GM12875 (cell line): ENCODE data around the gene TSSC4.

ENCODE experiments used
- H3K4me3 ChIP-seq: one replicate; pipeline ENCODE4 v1.5.1; 2011; ENCODE audit warnings: low read depth, low read length, control low read depth
- TF ChIP-seq, protein P1 (sequence below): IDR thresholded peaks from 2 replicates; pipeline ENCODE4 v1.5.1; 2011; ENCODE audit warnings: low read depth, mild to moderate bottlenecking, control low read depth, inconsistent platforms, low read length, moderate library complexity, borderline replicate concordance; ENCODE audit not compliant: insufficient read depth

TSSC4 gene

GRCh38 chr11:2416765-2417164 is 16.2 kb downstream of the TSSC4 start:
- TF ChIP-seq, protein P1, sequence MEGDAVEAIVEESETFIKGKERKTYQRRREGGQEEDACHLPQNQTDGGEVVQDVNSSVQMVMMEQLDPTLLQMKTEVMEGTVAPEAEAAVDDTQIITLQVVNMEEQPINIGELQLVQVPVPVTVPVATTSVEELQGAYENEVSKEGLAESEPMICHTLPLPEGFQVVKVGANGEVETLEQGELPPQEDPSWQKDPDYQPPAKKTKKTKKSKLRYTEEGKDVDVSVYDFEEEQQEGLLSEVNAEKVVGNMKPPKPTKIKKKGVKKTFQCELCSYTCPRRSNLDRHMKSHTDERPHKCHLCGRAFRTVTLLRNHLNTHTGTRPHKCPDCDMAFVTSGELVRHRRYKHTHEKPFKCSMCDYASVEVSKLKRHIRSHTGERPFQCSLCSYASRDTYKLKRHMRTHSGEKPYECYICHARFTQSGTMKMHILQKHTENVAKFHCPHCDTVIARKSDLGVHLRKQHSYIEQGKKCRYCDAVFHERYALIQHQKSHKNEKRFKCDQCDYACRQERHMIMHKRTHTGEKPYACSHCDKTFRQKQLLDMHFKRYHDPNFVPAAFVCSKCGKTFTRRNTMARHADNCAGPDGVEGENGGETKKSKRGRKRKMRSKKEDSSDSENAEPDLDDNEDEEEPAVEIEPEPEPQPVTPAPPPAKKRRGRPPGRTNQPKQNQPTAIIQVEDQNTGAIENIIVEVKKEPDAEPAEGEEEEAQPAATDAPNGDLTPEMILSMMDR, result no peak
- H3K4me3 ChIP-seq, result no peak overlapping the region

DNA sequence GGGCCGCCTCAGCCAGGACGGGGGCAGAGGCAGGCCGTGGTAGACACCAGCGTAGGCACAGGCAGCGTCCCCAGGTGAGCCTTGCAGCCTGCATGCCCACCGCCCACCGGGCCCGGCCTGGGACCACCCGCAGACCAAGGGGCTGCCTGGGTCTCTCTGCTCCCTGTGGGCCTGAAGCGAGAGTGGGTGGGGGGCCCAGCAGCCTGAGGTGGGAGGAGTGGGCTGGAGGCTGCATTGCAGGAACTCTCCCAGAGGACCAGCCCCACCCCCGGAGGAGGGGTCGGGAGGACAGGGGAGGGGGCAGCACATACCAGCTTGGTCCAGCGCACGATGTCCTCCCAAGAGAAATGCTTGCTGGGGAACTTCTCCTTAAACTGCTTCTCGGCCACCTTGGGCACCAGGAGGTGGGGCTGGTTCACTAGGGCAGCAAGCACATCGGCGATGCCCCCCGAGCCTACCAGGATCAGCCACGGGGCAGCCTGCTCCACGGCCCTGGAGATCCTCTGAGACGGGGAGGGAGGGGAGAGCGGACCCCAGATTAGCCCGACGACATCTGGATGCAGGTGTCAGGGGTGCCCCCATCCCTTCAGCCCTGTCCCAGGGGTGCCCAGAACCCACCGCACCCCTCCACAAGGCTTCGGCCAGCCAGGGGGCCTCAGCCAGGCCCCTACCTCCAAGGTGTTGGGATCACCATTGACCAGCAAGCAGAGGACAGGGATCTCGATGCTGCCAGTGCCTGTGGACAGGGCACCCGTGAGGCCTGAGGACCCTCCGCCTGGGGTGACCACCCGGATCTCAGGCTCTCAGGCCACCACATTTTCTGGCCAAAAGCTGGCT is 17.5 kb downstream of the TSSC4 start:
- TF ChIP-seq, protein P1, result no peak
- H3K4me3 ChIP-seq, result no peak overlapping the region

DNA sequence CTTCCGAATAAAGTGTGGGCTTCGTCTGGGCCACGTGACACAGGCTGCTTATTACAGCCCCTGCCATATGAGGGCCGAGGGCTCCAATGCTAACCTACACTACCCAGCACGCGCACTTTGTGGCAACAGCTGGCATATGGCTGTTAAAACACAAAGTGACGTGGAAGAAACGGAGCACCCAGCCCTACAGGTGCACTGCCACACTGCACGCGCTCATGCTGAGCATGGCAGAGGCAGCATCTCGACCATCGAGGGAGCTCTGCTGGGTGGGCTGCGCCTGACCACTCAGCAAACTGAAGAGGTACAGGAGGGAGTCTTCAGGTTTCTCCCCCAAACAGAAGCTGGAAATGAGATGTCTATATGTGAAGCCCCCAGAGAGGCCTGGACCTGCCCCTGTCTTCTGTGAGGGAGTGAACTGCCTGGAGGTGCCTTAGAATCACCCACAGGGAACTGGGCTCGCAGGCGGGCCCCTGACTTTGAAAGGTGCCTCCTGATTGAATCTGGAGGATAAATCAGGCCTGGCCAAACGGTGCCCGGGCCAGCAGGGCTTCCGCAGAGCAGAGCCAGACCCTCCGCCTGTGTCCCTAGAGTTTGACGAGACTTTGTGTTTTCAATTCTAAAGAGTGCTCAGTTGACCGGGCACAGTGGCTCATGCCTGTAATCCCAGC is 18.3 kb downstream of the TSSC4 start:
- TF ChIP-seq, protein P1, result no peak
- H3K4me3 ChIP-seq, result no peak overlapping the region

GRCh38 chr11:2419638-2420501 is 19.3 kb downstream of the TSSC4 start:
- no peak overlapping the region for H3K4me3 ChIP-seq
- TF ChIP-seq, protein P1, result peak; percentile 71

- TF ChIP-seq, protein P1, result peak; percentile 94
- H3K4me3 ChIP-seq, result no peak overlapping the region
These were observed 20.1 kb downstream of the TSSC4 start for GRCh38 chr11:2420502-2421225.

DNA sequence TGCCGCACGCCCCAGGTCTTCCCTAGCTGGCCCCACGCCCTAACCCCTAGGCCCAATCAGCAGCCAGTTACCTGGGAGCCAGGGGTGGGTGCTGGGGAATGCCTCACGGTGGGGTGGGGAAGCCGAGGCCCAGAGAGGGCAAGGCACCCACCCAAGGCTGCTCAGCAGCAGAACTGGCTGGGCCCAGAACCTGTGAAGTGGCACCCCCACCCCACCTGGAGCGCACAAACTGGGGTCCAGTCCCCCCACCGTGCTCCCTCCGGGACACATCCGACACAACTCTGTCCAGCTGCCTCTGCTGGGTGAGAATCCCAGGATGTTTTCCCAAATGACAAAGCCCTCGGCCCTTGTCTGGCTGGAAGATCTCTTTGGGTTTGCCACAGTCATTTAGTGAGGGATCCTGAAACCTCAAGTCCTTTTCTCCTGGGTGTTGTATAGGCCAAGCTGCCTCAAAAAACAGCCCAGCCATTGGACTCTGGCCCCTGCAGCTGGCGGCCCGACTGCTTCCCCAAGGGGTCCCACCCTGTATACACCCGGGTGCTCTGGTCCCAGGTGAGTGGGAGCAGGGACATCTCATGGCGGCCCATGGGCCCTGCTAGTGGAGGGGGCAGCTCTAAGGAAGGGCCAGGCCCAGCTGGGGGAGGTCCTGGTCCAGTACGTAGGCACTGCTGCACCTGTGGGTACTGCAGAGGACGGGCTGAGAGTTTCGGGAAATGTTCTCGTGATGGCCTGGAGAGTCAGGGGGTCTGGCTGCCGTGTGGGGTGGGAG is 20.9 kb downstream of the TSSC4 start:
- H3K4me3 ChIP-seq, result no peak overlapping the region
- TF ChIP-seq, protein P1, result no peak
